HG03060 (cell line): ENCODE data around the gene SLC35E2B.
A peak's percentile ranks its signal among the peaks of the same experiment; 100 is the strongest.
"Not testable (repeated sequence)": the region's sequence is repeated elsewhere in the genome, so short reads cannot be mapped to it uniquely, and the experiment has no call there.

Experiments
- ATAC-seq: cut with Tn5 transposase; IDR thresholded peaks from one replicate; pipeline ENCODE4 v1.9.1; 2021; ENCODE audit warnings: low read depth, moderate number of reproducible peaks; ENCODE audit not compliant: unreplicated experiment

Gene SLC35E2B

DNA sequence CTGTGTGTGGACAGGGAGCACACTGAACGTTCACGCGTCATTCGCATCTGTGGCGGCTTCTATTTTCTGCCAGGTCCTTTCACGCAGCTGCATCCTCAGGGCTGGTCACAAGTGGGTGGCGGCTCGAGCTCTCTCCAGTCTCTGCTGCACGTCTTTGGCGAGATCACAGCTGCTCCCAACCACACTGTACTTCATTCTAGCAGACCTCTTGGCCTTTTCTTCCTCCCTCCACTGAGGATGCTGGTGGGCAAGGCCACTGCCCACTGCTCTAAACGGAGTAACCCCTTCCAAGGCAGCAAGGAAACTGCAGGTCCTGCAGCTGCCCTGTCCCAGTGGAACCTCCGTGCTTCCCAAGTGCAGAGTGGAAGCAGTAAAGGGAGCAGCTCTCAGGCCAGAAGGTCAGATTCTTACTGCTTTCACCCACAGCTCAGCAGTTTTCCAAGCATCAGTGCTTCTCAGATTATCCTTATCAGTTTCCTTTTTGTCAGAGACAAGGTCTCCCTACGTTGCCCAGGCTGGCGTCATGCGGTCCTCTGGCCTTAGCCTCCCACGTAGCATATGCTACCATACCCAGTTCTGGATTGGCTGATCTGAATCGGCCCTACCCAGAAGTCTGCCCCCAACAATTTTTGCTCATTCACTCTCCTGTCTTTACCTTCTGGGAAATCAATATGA lies 44.9 kb downstream of the SLC35E2B start:
- not testable (repeated sequence) for ATAC-seq

DNA sequence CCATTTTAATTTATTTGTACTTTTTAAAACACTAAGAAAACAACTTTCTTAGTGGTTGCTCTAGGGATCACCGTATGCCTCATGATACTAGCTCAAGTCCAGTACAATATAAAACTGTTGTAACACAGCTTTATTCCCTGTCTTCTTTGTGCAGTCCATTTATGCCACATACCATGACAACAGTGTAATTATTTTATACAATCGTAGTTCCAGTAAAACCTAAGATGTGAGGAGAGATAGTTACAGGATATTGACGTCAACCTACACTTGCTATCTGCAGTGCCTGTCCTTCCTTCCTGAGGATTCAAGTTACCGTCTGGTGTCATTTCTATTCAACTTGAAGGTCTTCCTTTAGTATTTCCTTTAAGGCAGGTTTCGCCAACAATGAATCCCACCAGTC lies 46.3 kb downstream of the SLC35E2B start:
- ATAC-seq: not testable (repeated sequence)

DNA sequence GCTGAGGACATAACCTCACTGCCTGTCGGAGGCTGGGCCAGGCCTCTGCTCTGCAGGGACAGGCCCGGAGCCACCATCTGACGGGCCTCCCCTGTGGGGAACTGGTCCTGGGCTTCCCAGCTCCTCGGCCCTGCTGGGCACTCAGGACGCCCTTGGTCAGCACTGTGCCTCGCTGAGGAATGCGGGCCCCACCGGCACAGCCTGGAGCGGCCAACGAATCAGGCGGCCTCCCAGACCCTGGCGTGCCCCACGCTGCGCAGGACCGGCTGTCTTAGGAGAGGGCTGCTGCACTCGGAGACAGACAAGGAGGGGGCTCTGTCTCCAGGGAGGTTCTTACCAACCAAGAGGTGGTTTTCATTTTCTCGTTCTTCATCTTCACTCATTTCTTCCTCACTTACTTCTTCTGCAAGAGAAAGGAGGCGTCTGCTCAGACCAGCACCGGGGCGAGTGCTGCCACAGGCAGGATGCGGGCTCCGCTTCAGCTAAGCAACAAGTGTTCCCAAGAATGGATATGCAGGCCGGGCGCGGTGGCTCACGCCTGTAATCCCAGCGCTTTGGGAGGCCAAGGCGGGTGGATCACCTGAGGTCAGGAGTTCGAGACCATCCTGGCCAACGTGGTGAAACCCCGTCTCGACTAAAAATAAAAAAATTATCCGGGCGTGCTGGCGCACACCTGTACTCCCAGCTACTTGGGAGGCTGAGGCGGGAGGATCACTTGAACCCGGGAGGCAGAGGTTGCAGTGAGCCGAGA lies 51.7 kb downstream of the SLC35E2B start:
- ATAC-seq: not testable (repeated sequence)

DNA sequence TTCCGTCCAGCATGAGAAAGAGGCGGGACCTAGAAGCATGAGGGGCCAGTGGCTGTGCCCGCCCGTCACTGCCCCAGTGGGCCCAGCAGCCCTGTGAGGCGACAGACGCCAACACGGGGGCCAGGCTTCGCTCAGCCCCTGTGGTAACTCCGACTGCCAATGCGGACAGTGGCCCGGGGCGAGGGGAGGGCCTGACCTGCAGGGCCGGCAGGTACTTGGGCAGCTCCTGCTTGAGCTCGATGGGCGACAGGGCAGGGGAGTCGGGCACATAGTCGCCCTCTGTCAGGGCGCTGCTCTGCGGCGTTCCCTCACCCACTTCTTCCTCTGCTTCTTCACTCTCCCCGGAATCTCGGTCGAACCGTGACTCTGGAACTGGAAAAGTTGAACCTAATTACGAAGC lies 52.5 kb downstream of the SLC35E2B start:
- not testable (repeated sequence) for ATAC-seq

DNA sequence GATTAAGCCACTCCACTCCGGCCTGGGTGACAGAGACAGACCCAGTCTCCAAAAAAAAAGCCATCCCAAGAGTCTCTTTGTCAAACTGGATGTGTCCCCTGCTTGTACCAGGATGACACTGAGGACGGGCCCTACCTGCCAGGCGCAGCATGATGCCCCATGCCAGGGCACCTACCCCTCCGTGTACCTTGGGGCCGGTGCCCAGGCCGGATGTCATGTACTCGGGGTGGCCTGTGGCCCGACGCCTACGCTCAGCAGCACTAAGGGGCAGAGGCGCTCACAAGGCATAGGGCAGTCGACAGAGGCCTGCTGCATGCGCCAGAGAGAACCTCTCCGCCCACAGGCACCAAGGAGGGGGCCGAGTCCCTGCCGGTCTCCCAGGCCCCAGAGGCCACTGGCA lies 53.2 kb downstream of the SLC35E2B start:
- not testable (repeated sequence) for ATAC-seq

DNA sequence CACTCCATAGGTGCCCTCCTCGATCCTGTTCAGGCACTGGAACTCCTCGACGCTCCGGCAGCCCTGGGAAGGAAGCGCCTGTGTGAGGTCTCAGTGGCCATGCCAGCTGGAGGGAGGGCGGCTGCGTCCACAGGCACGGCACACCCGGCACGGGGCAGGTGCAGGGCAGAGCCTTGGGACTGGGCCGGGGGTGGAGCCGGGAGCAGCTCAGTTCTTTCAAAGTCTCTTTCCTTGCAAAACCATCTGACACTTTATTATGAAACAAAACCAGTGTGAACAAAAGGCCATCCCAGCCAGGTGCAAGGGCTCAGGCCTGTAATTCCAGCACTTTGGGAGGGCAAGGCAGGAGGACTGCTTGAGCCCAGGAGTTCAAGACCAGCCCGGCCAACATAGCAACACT lies 54.1 kb downstream of the SLC35E2B start:
- not testable (repeated sequence) for ATAC-seq

DNA sequence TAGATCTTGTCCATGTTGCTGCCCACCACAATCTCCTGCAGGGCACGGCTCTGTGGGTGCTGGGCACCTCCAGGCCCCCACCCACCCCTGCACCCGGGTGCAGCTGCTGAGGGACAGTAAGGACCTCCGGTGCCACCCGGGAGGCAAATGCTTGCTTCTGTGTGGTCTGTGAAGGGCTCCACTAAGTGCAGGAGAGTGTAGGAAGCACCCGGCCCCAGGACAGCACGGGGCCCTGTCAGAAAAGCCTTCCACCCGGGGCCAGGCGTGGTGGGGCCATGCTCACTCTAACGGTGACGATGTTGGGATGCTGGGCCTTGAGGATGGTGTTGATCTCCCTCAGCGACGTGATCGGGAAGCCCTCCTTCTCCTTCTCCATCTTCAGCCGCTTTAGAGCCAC lies 55.1 kb downstream of the SLC35E2B start:
- ATAC-seq: not testable (repeated sequence)

DNA sequence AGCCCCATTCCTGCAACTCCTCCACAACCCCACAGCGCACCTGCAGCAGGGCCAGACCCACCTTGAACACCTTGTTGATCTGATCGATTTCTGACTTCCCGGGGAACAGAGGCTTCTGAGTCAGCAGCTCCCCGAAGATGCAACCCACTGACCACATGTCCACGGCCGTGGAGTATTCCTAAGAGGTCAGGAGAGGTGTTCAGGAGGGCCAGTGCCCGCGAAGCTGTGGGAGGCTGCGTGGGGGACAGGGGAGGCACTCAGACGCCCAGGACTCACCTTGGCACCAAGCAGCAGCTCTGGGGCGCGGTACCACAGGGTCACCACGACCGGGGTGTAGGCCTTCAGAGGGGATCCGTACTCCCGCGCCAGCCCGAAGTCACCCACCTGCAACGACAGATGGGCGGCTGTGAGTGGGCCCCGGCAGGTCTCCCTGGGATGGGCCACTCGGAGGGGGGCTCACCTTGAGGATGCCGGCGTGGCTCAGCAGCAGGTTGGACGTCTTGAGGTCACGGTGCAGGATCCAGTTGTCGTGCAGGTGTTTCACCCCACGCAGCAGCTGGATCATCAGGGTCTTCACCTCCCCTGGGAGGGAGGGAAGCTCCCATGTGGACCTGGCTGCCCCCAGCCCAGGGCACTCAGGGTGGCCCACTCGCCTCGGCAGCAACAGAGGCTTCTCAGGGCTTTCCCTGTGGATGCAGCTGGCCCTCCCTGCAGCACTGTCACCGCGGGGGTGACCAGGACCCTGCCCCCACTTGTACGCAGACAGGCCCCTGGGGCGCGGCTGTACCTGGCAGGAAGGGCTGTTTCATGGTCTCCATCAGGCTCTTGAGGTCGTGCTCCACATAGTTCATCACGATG lies 55.7 kb downstream of the SLC35E2B start:
- ATAC-seq: not testable (repeated sequence)

DNA sequence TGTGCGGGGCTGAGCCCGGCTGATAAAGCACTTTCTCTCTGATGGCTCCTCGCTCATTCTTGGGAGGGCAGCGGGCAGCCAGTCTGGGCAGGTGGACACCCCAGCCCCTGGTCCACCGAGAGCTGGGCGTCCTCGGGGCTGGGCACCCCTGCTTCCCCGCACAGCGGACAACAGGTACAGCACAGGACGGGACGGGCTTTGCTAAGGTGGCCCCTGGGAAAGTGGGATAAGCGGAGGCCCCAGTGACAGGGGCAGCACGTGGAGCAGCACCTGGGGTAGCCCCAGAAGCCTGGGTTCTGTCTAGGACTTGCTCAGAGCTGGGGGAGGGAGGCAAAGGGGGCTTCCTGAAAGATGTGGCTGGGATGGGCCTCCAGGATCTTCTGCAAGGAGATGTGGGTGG lies 58.0 kb downstream of the SLC35E2B start:
- ATAC-seq: not testable (repeated sequence)

DNA sequence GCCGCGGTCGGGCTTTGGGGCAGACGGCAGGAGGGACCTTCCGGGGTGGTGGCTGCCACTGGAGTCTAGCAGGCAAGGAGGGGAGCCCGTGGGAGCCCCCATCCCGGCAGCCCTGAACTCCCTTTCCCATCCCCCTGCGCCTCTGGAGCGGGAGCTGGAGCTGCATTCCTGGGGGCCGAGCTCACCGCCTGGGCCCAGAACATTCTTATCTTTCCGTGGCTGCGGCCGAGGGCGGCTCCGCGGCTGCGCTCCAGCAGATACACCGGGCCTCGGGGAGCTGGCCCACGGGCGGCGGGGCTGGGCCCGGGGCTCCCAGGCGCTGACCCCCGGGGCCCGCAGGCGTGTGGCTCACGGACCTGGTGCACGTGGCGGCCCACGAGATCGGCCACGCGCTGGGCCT lies 59.2 kb downstream of the SLC35E2B start:
- ATAC-seq: not testable (repeated sequence)

DNA sequence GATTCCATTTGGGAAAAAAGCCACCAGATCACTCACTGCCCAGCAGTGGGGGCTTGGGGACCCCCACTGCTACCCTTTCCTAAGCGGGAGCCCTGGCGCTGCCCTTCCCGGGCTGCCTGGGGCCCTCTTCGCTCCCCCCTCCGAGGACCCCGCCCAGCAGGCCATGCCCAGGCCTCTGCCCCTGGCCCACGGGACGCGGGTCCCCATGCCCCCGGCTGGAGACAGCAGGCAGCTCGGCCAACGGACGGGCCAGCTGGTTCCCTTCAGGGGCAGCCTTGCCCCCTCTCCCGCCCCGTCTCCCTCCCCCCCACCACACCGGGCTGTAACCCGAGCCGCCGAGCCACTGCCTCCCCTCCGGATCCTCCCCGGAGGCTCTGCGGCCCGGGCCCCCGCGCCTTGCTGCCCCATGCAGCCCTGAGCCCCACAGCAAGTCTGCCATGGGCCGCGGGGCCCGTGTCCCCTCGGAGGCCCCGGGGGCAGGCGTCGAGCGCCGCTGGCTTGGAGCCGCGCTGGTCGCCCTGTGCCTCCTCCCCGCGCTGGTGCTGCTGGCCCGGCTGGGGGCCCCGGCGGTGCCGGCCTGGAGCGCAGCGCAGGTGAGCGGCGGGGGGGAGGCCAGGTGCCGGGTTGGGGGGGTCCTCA lies 60.7 kb downstream of the SLC35E2B start, which contains the start of gene MMP23B:
TSS of gene MMP23B (plus strand) at position 392 of the 639 bp plus-strand sequence. CDS start at position 438, 46 bp downstream.
- ATAC-seq: no peak

DNA sequence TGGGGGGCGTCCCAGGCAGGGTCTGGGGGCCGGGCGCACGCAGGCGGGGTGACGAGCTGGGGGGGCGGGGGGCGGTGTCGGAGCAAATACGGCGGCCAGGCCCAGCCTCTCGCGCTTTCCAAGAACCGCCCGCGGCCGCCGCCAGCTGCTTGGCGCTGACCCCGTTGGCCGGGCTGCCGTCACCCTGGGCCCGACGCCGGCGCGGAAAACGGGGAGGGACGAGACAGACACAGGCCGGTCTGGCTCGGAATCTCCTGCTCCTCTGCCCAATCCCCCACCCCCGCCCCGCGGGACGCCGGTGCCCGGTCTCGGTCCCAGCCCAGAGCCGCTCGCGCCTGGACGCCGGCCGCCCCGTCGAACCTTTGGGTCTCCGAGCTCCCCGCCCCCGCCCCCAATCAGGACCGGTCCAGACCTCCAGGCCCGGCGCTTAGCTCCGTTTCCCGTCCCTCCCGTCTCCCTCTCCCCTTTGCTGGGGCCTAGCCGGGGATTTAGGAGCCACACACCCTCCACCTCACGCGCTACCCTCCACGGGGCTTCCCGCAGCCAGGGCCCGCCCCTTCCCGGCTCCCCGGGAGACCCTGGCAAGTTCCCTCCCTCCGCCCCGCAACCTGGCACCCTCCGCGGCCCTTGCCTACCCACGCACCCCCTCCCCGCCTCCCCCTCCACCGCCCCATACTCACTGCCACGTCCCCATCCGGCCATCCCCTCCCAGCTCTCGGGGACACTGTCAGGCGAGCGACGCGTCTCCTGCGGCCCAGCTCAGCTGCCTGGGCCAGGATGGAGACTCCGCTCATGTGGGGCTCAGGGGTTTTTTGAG lies 61.4 kb downstream of the SLC35E2B start:
- no peak for ATAC-seq

DNA sequence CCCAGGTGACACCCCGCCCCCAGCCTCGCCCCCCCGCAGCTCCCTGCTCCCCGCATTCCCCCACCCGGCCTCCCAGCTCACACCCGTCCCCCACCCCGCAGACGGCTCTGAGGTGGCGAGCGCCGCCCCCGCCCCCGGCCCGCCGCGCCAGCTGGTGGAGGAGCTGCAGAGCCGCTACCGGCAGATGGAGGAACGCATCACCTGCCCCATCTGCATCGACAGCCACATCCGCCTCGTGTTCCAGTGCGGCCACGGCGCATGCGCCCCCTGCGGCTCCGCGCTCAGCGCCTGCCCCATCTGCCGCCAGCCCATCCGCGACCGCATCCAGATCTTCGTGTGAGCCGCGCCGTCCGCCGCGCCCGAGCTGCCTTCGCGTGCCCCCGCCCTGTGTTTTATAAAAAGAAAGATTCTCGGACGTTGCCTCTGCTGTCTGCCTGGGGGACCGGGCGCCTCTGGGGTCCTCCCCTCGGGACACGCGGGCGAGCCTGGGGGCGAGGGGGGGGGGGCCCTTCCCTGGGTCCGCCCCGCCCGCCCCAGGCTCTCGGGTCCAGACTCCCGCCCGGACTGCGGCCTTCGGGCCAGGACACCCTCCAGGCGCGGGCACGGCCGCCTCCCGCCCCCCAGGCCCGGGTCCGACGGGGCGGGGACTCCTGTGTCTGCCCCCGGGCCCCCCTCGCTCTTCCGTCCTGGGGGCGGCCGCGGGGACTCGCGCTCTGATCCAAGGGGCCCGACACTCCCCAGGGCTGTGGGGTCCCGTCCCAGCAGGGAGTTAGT lies 62.2 kb downstream of the SLC35E2B start:
- peak; percentile 41 for ATAC-seq

DNA sequence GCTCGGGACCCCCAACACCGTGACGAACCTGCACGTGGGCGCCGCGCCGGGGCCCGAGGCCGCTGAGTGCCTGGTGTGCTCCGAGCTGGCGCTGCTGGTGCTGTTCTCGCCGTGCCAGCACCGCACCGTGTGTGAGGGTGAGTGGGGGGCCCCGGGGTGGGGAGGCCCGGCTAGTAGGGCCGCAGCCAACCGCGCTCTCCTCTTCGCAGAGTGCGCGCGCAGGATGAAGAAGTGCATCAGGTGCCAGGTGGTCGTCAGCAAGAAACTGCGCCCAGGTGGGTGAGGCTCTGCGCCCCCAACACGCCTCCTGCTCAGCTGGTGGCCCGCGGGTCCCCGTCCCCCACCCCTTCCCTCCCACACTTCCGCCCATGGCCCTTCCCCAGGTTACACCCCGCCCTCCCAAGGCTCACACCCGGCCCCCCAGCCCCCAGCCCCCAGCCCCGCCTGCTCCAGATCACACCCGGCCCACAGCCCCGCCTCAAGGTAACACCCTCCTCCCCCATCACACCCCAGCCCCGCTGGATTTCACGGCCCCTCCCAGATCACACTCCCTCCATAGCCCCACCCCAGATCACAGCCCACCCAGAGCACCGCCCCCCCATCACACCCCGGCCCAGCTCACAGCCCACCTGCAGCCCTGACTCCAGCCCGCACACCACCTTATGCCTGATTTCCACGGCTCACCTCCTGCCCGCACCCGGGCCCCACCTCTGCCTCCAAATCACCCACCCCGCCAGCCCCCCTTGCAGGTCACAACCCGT lies 63.0 kb downstream of the SLC35E2B start:
- no peak for ATAC-seq

DNA sequence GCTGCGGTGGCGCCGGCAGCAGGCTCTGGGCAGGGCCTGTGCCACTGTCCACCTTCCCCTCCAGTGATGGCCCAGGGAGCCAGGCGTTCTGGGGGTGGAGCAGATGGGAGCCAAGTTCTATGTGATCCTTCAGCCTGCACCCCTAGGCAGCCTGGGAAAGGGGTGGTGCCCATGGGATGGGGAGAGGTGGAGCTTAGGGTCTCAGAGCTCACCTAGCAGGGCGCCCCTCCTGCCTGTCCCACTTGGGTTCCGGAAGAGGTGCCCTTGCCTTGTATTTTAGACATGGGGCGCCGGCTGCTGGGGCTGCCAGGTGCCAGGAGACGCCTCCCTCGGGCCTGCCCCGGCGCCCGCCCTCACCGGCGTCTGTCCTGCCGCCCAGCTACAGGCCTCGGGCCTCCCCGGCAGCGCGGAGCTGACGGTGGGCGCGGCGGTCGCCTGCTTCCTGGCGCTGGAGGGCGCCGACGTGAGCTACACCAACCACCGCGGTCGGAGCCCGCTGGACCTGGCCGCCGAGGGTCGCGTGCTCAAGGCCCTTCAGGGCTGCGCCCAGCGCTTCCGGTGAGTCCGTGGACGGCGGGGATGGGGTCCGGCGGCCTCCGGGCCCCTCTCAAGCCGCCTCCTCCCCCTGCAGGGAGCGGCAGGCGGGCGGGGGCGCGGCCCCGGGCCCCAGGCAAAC lies 63.7 kb downstream of the SLC35E2B start:
- ATAC-seq: no peak

DNA sequence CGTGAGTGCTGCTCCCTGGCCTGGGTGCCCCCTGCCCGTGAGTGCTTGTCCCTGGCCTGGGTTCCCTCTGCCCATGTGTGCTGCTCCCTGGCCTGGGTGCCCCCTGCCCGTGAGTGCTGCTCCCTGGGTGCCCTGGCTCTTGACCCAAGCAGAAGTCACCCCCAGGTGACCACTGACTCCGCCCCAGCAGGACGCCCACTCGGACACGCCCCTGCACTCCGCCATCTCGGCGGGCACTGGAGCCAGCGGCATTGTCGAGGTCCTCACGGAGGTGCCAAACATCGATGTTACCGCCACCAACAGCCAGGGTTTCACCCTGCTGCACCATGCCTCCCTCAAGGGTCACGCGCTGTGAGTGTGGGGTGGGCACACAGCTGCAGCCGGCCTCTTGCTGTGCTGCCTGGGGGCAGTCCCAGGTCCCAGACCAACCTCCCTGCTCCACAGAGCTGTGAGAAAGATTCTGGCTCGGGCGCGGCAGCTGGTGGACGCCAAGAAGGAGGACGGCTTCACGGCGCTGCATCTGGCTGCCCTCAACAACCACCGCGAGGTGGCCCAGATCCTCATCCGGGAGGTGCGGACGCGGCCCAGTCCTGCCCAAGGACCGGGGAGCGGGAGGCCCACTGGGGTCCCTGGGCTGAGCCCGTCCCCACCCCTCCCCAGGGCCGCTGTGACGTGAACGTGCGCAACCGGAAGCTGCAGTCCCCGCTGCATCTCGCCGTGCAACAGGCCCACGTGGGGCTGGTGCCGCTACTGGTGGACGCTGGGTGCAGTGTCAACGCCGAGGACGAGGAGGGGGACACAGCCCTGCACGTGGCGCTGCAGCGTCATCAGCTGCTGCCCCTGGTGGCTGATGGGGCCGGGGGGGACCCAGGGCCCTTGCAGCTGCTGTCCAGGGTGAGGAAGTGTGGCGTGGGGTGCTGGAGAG lies 64.5 kb downstream of the SLC35E2B start:
- ATAC-seq: no peak
